ENCODE measurements around the gene SFI1.

Gene SFI1

GRCh38 chr22:31628969-31629708 is 132.8 kb downstream of the SFI1 start:
- DNase-seq (ENCODE audit: low read depth) = no peak
- no peak for TF ChIP-seq CTCF (IDR thresholded peaks at IDR 0.05; ENCODE audit: low read length, missing control alignments)
- H3K4me3 ChIP-seq (replicated peaks; ENCODE audit: low read depth, low read length) = peak overlapping the region; percentile 76

DNA sequence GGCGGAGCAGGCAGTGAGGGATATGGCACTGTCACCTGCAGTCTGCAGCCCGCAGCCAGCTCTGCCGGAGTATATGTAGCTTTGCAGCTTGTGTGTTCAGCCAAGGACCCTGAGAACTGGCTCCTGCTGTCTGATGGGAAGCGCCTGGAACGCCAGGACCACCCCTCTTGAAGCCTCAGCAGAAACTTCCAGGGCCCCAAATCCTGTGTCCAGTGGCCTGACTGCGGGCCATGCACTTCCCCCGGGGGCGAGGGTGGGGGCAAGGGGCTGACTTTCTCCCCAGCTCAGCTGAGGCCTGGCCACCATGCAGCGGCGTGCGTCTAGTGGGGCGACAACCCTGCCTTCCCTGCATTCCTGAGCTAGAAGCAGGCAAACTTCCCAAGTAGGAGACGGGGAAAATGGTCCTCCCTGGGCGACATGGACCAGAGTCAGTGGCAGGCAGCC is 133.4 kb downstream of the SFI1 start:
- TF ChIP-seq CTCF (IDR thresholded peaks at IDR 0.05; ENCODE audit: low read length, missing control alignments) = no peak
- H3K4me3 ChIP-seq (replicated peaks; ENCODE audit: low read depth, low read length) = peak overlapping the region; percentile 76
- no peak for DNase-seq (ENCODE audit: low read depth)

DNA sequence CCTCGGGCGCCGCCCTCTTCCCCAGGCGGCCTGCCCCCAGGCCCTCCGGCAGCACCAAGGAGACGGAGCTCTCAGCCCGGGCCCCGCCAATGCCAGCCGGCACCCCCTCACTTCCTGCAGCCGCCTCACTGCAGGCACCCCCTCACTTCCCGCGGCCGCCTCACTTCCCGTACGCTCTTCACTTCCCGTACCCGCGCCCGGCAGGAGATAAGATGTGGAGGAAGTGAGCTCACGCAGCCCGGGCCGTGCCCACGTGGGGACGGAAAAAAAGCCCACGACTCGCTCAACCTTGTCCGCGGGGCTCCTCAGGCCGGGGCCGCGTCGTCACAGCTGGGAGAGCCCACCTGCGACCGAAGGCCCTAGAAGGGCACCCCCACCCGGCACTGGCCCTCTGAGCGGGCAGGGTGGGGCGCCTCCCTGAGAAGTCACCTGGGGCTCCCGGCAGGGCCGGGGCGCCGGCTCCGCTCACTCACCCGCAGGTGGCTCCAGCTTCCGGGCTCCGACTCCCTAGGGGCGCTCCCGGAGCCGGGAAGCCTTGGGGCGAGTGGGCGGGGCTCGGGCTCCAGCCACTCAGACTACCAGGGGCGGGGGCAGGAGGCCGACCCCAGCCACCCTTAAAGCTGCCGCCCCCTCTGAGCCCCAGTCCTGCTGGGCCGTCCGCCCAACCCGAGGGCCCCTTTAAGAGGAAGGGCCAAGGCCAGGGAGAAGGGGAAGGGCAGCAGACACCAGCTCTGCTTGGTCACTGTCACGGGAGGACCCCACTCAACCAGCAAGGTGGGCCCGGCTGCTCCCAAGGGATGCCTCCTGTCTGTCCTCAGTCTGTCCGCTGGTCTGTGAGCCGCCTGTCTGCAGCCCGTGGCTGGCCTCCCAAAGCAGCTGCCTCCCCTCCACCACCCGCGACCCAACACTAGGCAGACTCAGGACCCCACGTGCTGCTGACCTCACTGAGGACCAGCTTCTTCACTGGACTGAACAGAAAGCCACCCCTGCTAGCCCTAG is 134.3 kb downstream of the SFI1 start:
- TF ChIP-seq CTCF (IDR thresholded peaks at IDR 0.05; ENCODE audit: low read length, missing control alignments) = no peak

GRCh38 chr22:31631436-31631835 is 135.1 kb downstream of the SFI1 start:
- no peak for TF ChIP-seq CTCF (IDR thresholded peaks at IDR 0.05; ENCODE audit: low read length, missing control alignments)
- no peak for DNase-seq (ENCODE audit: low read depth)
- peak overlapping the region; percentile 76 for H3K4me3 ChIP-seq (replicated peaks; ENCODE audit: low read depth, low read length)

More for the DNA sequence above, 134.3 kb downstream of the SFI1 start:
- DNase-seq (ENCODE audit: low read depth) = peak; percentile 85
- H3K4me3 ChIP-seq (replicated peaks; ENCODE audit: low read depth, low read length) = peak overlapping the region; percentile 76

GRCh38 chr22:31635638-31636306 is 139.4 kb downstream of the SFI1 start:
- no peak for DNase-seq (ENCODE audit: low read depth)
- no peak overlapping the region for H3K4me3 ChIP-seq (replicated peaks; ENCODE audit: low read depth, low read length)
- no peak for TF ChIP-seq CTCF (IDR thresholded peaks at IDR 0.05; ENCODE audit: low read length, missing control alignments)

DNA sequence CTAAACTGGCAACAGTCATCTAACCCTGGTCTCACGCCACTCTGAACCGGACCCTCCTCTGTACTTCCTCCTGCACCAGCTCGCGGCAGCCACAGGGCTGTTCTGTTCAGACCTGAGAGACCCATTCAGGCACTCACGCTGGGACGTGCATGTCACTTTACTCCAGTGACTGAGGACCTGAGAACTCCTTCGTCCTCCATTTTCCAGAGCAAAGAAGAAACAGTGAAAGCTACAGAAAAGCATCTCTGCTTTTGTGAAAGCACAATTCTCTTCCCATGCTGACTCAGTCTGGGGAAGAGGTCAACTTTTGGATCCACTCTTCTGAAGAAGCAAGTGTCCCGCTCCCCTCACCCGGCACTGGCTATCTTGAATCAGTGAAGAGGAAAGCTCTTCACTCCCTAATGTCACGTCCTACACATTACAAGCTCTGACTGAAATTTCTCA is 141.1 kb downstream of the SFI1 start:
- no peak for DNase-seq (ENCODE audit: low read depth)
- no peak overlapping the region for H3K4me3 ChIP-seq (replicated peaks; ENCODE audit: low read depth, low read length)
- no peak for TF ChIP-seq CTCF (IDR thresholded peaks at IDR 0.05; ENCODE audit: low read length, missing control alignments)
